Neural cell (in vitro differentiated cells): ENCODE measurements around the gene CADM1. TPM values are rescaled to one million over a fixed set of nuclear protein-coding genes. Genes with fewer than 3 reads are reported as not detected.
A peak's percentile ranks its signal among the peaks of the same experiment; 100 is the strongest.

ENCODE experiments used
- H2AFZ ChIP-seq: fragments of 200-600, 300-800 bp; sonication (generic), shearing (Covaris generic); 2 replicates; pipeline ENCODE4 v1.6.0; 2014; ENCODE audit warnings: low read depth, mild to moderate bottlenecking, antibody characterized with exemption, low read length, moderate library complexity
- H3F3A ChIP-seq: fragments of 200-600 bp; shearing (Covaris generic); 2 replicates; pipeline ENCODE4 v1.6.1; 2016; ENCODE audit warnings: mild to moderate bottlenecking, moderate library complexity, mixed read lengths, antibody characterized with exemption, low read length; ENCODE audit not compliant: insufficient read depth, poor library complexity, severe bottlenecking
- H3K27ac ChIP-seq: fragments of 200-600, 300-800 bp; sonication (generic), shearing (Covaris generic); 2 replicates; pipeline ENCODE4 v1.5.1; 2014; ENCODE audit warnings: mild to moderate bottlenecking, low read length, moderate library complexity
- H3K27me3 ChIP-seq: fragments of 300-800, 200-600 bp; sonication (generic), shearing (Covaris generic); 2 replicates; pipeline ENCODE4 v1.6.0; 2014; ENCODE audit warnings: mild to moderate bottlenecking, low read depth, low read length, moderate library complexity; ENCODE audit not compliant: insufficient read depth
- H3K36me3 ChIP-seq: fragments of 300-800, 200-600 bp; sonication (generic), shearing (Covaris generic); 2 replicates; pipeline ENCODE4 v1.5.1; 2014; ENCODE audit warnings: mild to moderate bottlenecking, antibody characterized with exemption, low read length, moderate library complexity; ENCODE audit not compliant: insufficient read depth
- H3K4me2 ChIP-seq: fragments of 300-800, 200-600 bp; sonication (generic), shearing (Covaris generic); 2 replicates; pipeline ENCODE4 v1.6.0; 2014; ENCODE audit warnings: mild to moderate bottlenecking, low read length
- H3K4me3 ChIP-seq: fragments of 300-800, 200-600 bp; sonication (generic), shearing (Covaris generic); 2 replicates; pipeline ENCODE4 v1.5.1; 2014; ENCODE audit warnings: mild to moderate bottlenecking, low read length, moderate library complexity
- H3K79me2 ChIP-seq: fragments of 200-600 bp; shearing (Covaris generic); replicated peaks from 2 replicates; pipeline ENCODE4 v1.6.0; 2014; ENCODE audit warnings: mild to moderate bottlenecking, low read length, moderate library complexity; ENCODE audit not compliant: insufficient read depth
- H3K9ac ChIP-seq: fragments of 300-800, 200-600 bp; sonication (generic), shearing (Covaris generic); 2 replicates; pipeline ENCODE4 v1.6.1; 2016; ENCODE audit warnings: mild to moderate bottlenecking, low read length, mixed read lengths
- H3K9me2 ChIP-seq: fragments of 200-600 bp; shearing (Covaris generic); 2 replicates; pipeline ENCODE4 v1.6.1; 2016; ENCODE audit warnings: mild to moderate bottlenecking, low read length, mixed read lengths; ENCODE audit not compliant: insufficient read depth
- H3K9me3 ChIP-seq: fragments of 200-600, 300-800 bp; sonication (generic), shearing (Covaris generic); 2 replicates; pipeline ENCODE4 v1.6.1; 2016; ENCODE audit warnings: mild to moderate bottlenecking, mixed run types, low read length, moderate library complexity, mixed read lengths
- H4K20me1 ChIP-seq: fragments of 200-600 bp; shearing (Covaris generic); 2 replicates; pipeline ENCODE4 v1.6.1; 2016; ENCODE audit warnings: mild to moderate bottlenecking, mixed run types; ENCODE audit not compliant: insufficient read depth
- EP300 ChIP-seq: fragments of 450-650 bp; conservative IDR thresholded peaks from 2 replicates; pipeline ENCODE4 v1.6.1; 2014; ENCODE audit warnings: antibody characterized with exemption, mild to moderate bottlenecking, moderate library complexity; ENCODE audit not compliant: poor library complexity, severe bottlenecking
- MXI1 ChIP-seq: fragments of 450-650 bp; conservative IDR thresholded peaks from 2 replicates; pipeline ENCODE4 v1.6.1; 2014; ENCODE audit warnings: antibody characterized with exemption, mild to moderate bottlenecking; ENCODE audit not compliant: poor library complexity, severe bottlenecking
- POLR2AphosphoS5 ChIP-seq: IDR thresholded peaks from 2 replicates; pipeline ENCODE4 v1.6.1; 2012
- RAD21 ChIP-seq: fragments of 450-650 bp; conservative IDR thresholded peaks from 2 replicates; pipeline ENCODE4 v1.6.1; 2014; ENCODE audit warnings: antibody characterized with exemption, mild to moderate bottlenecking, moderate library complexity
- REST ChIP-seq: IDR thresholded peaks from 2 replicates; pipeline ENCODE4 v1.6.1; 2012; ENCODE audit warnings: borderline replicate concordance
- SMC3 ChIP-seq: fragments of 450-650 bp; conservative IDR thresholded peaks from 2 replicates; pipeline ENCODE4 v1.6.1; 2014; ENCODE audit warnings: antibody characterized with exemption, mild to moderate bottlenecking, moderate library complexity; ENCODE audit not compliant: poor library complexity
- TAF1 ChIP-seq: IDR thresholded peaks from 2 replicates; pipeline ENCODE4 v1.6.1; 2012; ENCODE audit warnings: low read depth
- polyA plus RNA-seq: library from polyadenylated mRNA; depleted of rRNA; stranded (reverse); fragments of >200 nt; gene quantifications from 2 replicates; pipeline ENCODE4 v1.2.3, GENCODE V29; 2014
- TF ChIP-seq, protein P1 (sequence below): fragments of 450-650 bp; IDR thresholded peaks from 2 replicates; pipeline ENCODE4 v1.5.1; 2014; ENCODE audit warnings: antibody characterized with exemption, mild to moderate bottlenecking, moderate library complexity; ENCODE audit not compliant: poor library complexity, severe bottlenecking

CADM1 gene
- polyA plus RNA-seq, 1 donor from 2014 or later, result 92.1 TPM

- Histone ChIP-seq H4K20me1 (no peaks in the 10 kb centered on the region), H3K27ac (no peak overlapping the region), H3K9me3 (no peaks in the 10 kb centered on the region), H3K4me3 (no peak overlapping the region), H3K9ac (no peak overlapping the region), H3K27me3 (no peaks in the 10 kb centered on the region), H3K79me2 (no peaks in the 10 kb centered on the region), H2AFZ (no peak overlapping the region), H3K4me2 (no peak overlapping the region), H3K9me2 (no peaks in the 10 kb centered on the region), H3K36me3 (no peaks in the 10 kb centered on the region), H3F3A (no peaks in the 10 kb centered on the region)
- no peak for TF ChIP-seq POLR2AphosphoS5
- TF ChIP-seq, protein P1, sequence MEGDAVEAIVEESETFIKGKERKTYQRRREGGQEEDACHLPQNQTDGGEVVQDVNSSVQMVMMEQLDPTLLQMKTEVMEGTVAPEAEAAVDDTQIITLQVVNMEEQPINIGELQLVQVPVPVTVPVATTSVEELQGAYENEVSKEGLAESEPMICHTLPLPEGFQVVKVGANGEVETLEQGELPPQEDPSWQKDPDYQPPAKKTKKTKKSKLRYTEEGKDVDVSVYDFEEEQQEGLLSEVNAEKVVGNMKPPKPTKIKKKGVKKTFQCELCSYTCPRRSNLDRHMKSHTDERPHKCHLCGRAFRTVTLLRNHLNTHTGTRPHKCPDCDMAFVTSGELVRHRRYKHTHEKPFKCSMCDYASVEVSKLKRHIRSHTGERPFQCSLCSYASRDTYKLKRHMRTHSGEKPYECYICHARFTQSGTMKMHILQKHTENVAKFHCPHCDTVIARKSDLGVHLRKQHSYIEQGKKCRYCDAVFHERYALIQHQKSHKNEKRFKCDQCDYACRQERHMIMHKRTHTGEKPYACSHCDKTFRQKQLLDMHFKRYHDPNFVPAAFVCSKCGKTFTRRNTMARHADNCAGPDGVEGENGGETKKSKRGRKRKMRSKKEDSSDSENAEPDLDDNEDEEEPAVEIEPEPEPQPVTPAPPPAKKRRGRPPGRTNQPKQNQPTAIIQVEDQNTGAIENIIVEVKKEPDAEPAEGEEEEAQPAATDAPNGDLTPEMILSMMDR, result peak; percentile 74
- TF ChIP-seq RAD21, result peak; percentile 55
- peak; percentile 56 for TF ChIP-seq SMC3
Measured at GRCh38 chr11:115170133-115170815, 333.9 kb downstream of the CADM1 start.

GRCh38 chr11:115169251-115169650 lies 335.0 kb downstream of the CADM1 start:
- H3K79me2 ChIP-seq, result no peaks in the 10 kb centered on the region
- no peaks in the 10 kb centered on the region for H4K20me1 ChIP-seq
- H3K4me2 ChIP-seq, result no peak overlapping the region
- peaks cover 2% of the 10 kb centered on the region for H3F3A ChIP-seq
- no peak overlapping the region for H2AFZ ChIP-seq
- no peaks in the 10 kb centered on the region for H3K36me3 ChIP-seq
- TF ChIP-seq, protein P1, result no peak
- peak; percentile 39 for TF ChIP-seq REST
- no peak overlapping the region for H3K9ac ChIP-seq
- H3K27ac ChIP-seq, result peak overlapping the region; percentile 8
- no peaks in the 10 kb centered on the region for H3K27me3 ChIP-seq
- H3K9me2 ChIP-seq, result no peaks in the 10 kb centered on the region
- no peak overlapping the region for H3K4me3 ChIP-seq
- H3K9me3 ChIP-seq, result no peaks in the 10 kb centered on the region

DNA sequence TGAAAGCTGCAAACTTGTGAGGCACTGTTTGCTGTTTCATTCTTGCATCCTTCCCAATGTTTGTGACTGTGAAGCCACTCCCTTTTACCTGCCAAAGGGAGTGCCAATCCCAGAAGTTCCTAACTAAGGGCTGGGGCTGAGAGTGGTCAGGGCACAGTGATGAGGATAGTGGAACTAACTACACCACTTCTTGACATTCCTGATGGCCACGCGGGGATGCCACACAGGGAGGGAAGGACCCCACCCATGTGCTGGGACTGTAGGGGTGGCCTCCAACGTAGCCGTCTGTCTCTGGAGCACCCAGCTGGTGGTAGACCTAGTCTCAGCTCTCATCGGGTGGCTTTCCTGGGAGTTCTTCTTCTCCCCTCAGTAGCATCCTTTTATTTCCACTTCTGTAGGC lies 335.5 kb downstream of the CADM1 start:
- Histone ChIP-seq H4K20me1 (no peaks in the 10 kb centered on the region), H3K36me3 (no peaks in the 10 kb centered on the region), H3K79me2 (no peaks in the 10 kb centered on the region), H3K9me2 (no peaks in the 10 kb centered on the region), H3K9ac (no peak overlapping the region), H3K4me2 (no peak overlapping the region), H3K4me3 (no peak overlapping the region), H3K9me3 (no peaks in the 10 kb centered on the region), H3K27me3 (no peaks in the 10 kb centered on the region), H3F3A (peaks cover 2% of the 10 kb centered on the region), H3K27ac (no peak overlapping the region), H2AFZ (no peak overlapping the region)
- no peak for TF ChIP-seq TAF1
- TF ChIP-seq, protein P1, result no peak
- no peak for TF ChIP-seq MXI1
- TF ChIP-seq EP300, result no peak
- TF ChIP-seq RAD21, result no peak
- no peak for TF ChIP-seq SMC3
